ENCODE data around the gene PGAM1. TPM values are rescaled to one million over a fixed set of nuclear protein-coding genes. Genes with fewer than 3 reads are reported as not detected.
"Not testable (repeated sequence)": the region's sequence is repeated elsewhere in the genome, so short reads cannot be mapped to it uniquely, and the experiment has no call there.

The PGAM1 gene
- total and polyA plus RNA-seq, 2 of the 13 experiments (the other 11 are each of a cell fraction or from before 2014, with no cell fraction given) = 354 to 483 TPM

DNA sequence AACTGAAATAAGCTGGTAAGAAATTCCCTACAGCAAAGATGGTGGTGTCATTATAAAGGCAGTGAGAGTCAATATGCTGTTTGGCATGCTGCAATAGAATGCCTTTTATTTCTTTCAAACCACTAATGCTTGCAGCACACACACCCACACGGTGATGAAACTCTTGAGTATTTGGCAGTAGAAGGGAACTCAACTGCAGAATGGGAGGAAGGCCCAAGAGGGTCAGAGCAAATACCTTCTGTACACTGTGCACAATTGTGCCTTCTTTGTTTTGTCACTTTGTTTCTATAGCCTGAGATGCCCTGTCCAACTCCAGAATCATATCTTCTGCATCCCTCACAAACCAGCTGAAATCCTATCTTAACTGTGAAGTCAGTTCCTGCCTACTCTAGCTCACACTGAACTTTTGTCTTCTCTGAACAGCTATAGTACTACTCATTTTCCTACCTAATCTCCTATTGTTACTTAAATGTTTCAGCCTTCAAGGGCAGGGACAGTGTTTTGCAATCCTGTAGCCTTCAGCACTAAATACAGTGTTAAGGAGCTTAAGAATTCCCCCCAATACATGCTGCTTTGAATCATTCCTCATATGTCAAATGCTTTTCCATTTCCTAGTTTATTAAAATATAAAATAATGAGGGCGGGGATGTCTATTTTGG lies 50.1 kb downstream of the PGAM1 start:
- intact Hi-C loops (cut with micrococcal nuclease; ENCODE audit: unreplicated experiment) (no loop called here), in situ Hi-C loops (cut with HindIII; ENCODE audit: extremely low pct_ligation_motif_present, low pct_unique_long_range_greater_than_20kb) (no loop called here)
- Histone ChIP-seq H3K36me3 (replicated peaks in 1 of 2; ENCODE audit: control insufficient read depth in 1 of 2, insufficient read depth in 2 of 2, low read length in 2 of 2) (peaks cover 27 to 82% of the 10 kb centered on the region in 2 experiments), H3K27ac (ENCODE audit: extremely low read length, insufficient read depth, low read length) (no peak overlapping the region), H3K9ac (ENCODE audit: insufficient read depth, low read depth, low read length) (no peak overlapping the region), H3K79me2 (ENCODE audit: insufficient read depth, low read length) (no peaks in the 10 kb centered on the region), H3K4me3 (replicated peaks in 1 of 3; ENCODE audit: insufficient read depth in 1 of 3, low read depth in 2 of 3, low read length in 3 of 3) (no peak overlapping the region), H3K27me3 (ENCODE audit: control insufficient read depth in 1 of 2, insufficient read depth in 2 of 2, low read length in 2 of 2) (no peaks in the 10 kb centered on the region), H2AFZ (ENCODE audit: low read length) (no peak overlapping the region), H3K9me3 (ENCODE audit: low read length) (no peaks in the 10 kb centered on the region), H3K4me2 (ENCODE audit: low read depth, low read length) (no peak overlapping the region), H4K20me1 (ENCODE audit: insufficient read depth, low read length) (no peaks in the 10 kb centered on the region), H3K4me1 (ENCODE audit: insufficient read depth, low read length) (peaks cover 14% of the 10 kb centered on the region)
- ATAC-seq (no peak), DNase-seq (ENCODE audit: low spot score) (no peak), FAIRE-seq (no peak)
- TF ChIP-seq GPN1 (CRISPR knock-in tag; IDR thresholded peaks at IDR 0.05; ENCODE audit: borderline replicate concordance) (no peak), TCF12 (IDR thresholded peaks at IDR 0.05) (no peak), TCF12 (CRISPR knock-in tag; IDR thresholded peaks at IDR 0.05) (no peak)
- POLR2A ChIA-PET = no interaction called here
- 88% methylated on average over 2 of the region's 2 CpGs for WGBS (ENCODE audit: low lambda C conversion rate)
- TSS peak; percentile 26 for BruUV-seq (replicated peaks)
- CTCF ChIA-PET (ENCODE audit: low intra/inter-chr PET ratio, low total read pairs) = no interaction called here

DNA sequence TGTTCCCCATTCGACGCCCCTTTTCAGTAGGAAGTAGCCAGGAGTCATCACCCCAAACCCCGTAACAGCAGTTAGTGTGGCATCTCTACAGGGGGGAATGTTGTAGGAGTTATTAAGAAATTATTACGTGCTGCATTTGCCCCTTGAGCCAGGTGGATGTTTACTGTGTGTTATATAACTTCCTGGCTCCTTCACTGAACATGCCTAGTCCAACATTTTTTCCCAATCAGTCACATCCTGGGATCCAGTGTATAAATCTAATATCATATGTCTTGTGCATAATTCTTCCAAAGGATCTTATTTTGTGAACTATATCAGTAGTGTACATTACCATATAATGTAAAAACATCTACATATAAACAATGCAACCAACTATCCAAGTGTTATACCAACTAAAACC lies 53.4 kb downstream of the PGAM1 start:
- Histone ChIP-seq H3K79me2 (ENCODE audit: insufficient read depth, low read length) (peaks cover 11% of the 10 kb centered on the region), H3K4me1 (ENCODE audit: insufficient read depth, low read length) (peaks cover 14% of the 10 kb centered on the region), H3K36me3 (replicated peaks in 1 of 2; ENCODE audit: control insufficient read depth in 1 of 2, insufficient read depth in 2 of 2, low read length in 2 of 2) (peaks cover 25 to 82% of the 10 kb centered on the region in 2 experiments)
- H2AFZ ChIP-seq (ENCODE audit: low read length); CTCF ChIA-PET (ENCODE audit: low intra/inter-chr PET ratio, low total read pairs); H3K4me3 ChIP-seq (replicated peaks in 1 of 3; ENCODE audit: insufficient read depth in 1 of 3, low read depth in 2 of 3, low read length in 3 of 3); intact Hi-C loops (cut with micrococcal nuclease; ENCODE audit: unreplicated experiment); H3K9me3 ChIP-seq (ENCODE audit: low read length); POLR2A ChIA-PET; H3K27ac ChIP-seq (ENCODE audit: extremely low read length, insufficient read depth, low read length); H3K4me2 ChIP-seq (ENCODE audit: low read depth, low read length); FAIRE-seq; DNase-seq (ENCODE audit: low spot score); H4K20me1 ChIP-seq (ENCODE audit: insufficient read depth, low read length); H3K27me3 ChIP-seq (ENCODE audit: control insufficient read depth in 1 of 2, insufficient read depth in 2 of 2, low read length in 2 of 2); ATAC-seq; BruUV-seq (replicated peaks); H3K9ac ChIP-seq (ENCODE audit: insufficient read depth, low read depth, low read length); in situ Hi-C loops (cut with HindIII; ENCODE audit: extremely low pct_ligation_motif_present, low pct_unique_long_range_greater_than_20kb): not testable (repeated sequence)
- TF ChIP-seq, protein P1, sequence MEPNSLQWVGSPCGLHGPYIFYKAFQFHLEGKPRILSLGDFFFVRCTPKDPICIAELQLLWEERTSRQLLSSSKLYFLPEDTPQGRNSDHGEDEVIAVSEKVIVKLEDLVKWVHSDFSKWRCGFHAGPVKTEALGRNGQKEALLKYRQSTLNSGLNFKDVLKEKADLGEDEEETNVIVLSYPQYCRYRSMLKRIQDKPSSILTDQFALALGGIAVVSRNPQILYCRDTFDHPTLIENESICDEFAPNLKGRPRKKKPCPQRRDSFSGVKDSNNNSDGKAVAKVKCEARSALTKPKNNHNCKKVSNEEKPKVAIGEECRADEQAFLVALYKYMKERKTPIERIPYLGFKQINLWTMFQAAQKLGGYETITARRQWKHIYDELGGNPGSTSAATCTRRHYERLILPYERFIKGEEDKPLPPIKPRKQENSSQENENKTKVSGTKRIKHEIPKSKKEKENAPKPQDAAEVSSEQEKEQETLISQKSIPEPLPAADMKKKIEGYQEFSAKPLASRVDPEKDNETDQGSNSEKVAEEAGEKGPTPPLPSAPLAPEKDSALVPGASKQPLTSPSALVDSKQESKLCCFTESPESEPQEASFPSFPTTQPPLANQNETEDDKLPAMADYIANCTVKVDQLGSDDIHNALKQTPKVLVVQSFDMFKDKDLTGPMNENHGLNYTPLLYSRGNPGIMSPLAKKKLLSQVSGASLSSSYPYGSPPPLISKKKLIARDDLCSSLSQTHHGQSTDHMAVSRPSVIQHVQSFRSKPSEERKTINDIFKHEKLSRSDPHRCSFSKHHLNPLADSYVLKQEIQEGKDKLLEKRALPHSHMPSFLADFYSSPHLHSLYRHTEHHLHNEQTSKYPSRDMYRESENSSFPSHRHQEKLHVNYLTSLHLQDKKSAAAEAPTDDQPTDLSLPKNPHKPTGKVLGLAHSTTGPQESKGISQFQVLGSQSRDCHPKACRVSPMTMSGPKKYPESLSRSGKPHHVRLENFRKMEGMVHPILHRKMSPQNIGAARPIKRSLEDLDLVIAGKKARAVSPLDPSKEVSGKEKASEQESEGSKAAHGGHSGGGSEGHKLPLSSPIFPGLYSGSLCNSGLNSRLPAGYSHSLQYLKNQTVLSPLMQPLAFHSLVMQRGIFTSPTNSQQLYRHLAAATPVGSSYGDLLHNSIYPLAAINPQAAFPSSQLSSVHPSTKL (CRISPR knock-in tag; IDR thresholded peaks at IDR 0.05) = 0 out of 2 replicates have a peak, but pooled peaks have one; percentile 20
- peak; percentile 63; the same call in 1 of the 2 replicates for TF ChIP-seq ETV5 (CRISPR knock-in tag; IDR thresholded peaks at IDR 0.05; ENCODE audit: borderline replicate concordance)
- peak; percentile 10; the same call in 1 of the 2 replicates for TF ChIP-seq FOXA3 (CRISPR knock-in tag; IDR thresholded peaks at IDR 0.05)
- WGBS (ENCODE audit: low lambda C conversion rate) = 90% methylated on average over 4 of the region's 4 CpGs

Measured in HepG2 (cell line).